CD4-positive, alpha-beta T cell (primary cell): ENCODE data around the gene APOB. TPM values are rescaled to one million over a fixed set of nuclear protein-coding genes. Genes with fewer than 3 reads are reported as not detected.

Experiments
- ATAC-seq: fragments of 200-7000 bp; cut with Tn5 transposase; one replicate; pipeline ENCODE4 v1.10.0; 2022; ENCODE audit warnings: mild to moderate bottlenecking; ENCODE audit not compliant: poor library complexity
- CTCF ChIA-PET: fragments of 350-600 bp; sonication (Branson Sonifier 250); formaldehyde crosslinking; loops from one replicate; lab custom pipeline; 2021; ENCODE audit warnings: antibody characterized with exemption, inconsistent platforms; lab: Charles Lee
- POLR2A ChIA-PET: fragments of 350-600 bp; sonication (Branson Sonifier 250); formaldehyde crosslinking; loops from one replicate; lab custom pipeline; 2021; ENCODE audit warnings: antibody characterized with exemption, inconsistent platforms; lab: Charles Lee
- DNase-seq, 14 experiments: peaks; one replicate each; pipeline ENCODE4 v3.0.0-alpha.2; 2013 to 2020; ENCODE audit warnings: mixed read lengths in 2 of 14
- H3K27ac ChIP-seq, 2 donors: one replicate each; pipeline versions ENCODE4 v1.5.1 to v1.7.0; 2013; ENCODE audit warnings: low read length in 2 of 2, low read depth in 1 of 2, mild to moderate bottlenecking in 1 of 2
- H3K27me3 ChIP-seq, 2 experiments: 1 replicate in 1 of 2; 2 replicates in 1 of 2; pipeline versions ENCODE4 v1.6.1 to v1.7.0; 2013; ENCODE audit warnings: low read length in 2 of 2, control low read depth in 1 of 2, mild to moderate bottlenecking in 1 of 2, moderate library complexity in 1 of 2; ENCODE audit not compliant: insufficient read depth in 2 of 2, control insufficient read depth in 1 of 2
- H3K36me3 ChIP-seq: one replicate; pipeline ENCODE4 v1.6.1; 2013; ENCODE audit warnings: low read length, control low read depth; ENCODE audit not compliant: insufficient read depth
- H3K4me1 ChIP-seq: one replicate; pipeline ENCODE4 v1.6.1; 2013; ENCODE audit warnings: low read length, control low read depth; ENCODE audit not compliant: insufficient read depth
- H3K4me3 ChIP-seq: one replicate; pipeline ENCODE4 v1.5.1; 2013; ENCODE audit warnings: mild to moderate bottlenecking, low read length, moderate library complexity
- H3K9me3 ChIP-seq, 2 experiments: 1 replicate in 1 of 2; 2 replicates in 1 of 2; pipeline versions ENCODE4 v1.6.1 to v1.7.0; 2013; ENCODE audit warnings: low read length in 2 of 2, mild to moderate bottlenecking in 2 of 2, control low read depth in 1 of 2, moderate library complexity in 1 of 2; ENCODE audit not compliant: control insufficient read depth in 1 of 2, insufficient read depth in 1 of 2
- H3K27ac Mint-ChIP-seq: one replicate; pipeline ENCODE4 v1.8.0; 2020; ENCODE audit warnings: mixed read lengths
- H3K27me3 Mint-ChIP-seq: one replicate; pipeline ENCODE4 v1.8.0; 2021; ENCODE audit warnings: mixed read lengths
- H3K36me3 Mint-ChIP-seq: one replicate; pipeline ENCODE4 v1.8.0; 2021; ENCODE audit warnings: low read depth, mixed read lengths
- H3K4me1 Mint-ChIP-seq: one replicate; pipeline ENCODE4 v1.8.0; 2021; ENCODE audit warnings: low read depth, mixed read lengths
- H3K4me3 Mint-ChIP-seq: one replicate; pipeline ENCODE4 v1.8.0; 2020; ENCODE audit warnings: mild to moderate bottlenecking, mixed read lengths
- H3K9me3 Mint-ChIP-seq: one replicate; pipeline ENCODE4 v1.8.0; 2020; ENCODE audit warnings: mixed read lengths
- intact Hi-C, 2 experiments: fragments of 100-400 bp; cut with DNase I in 1 of 2; cut with micrococcal nuclease in 1 of 2; formaldehyde crosslinking; loops; one replicate each; pipeline versions ENCODE4 v1.15.1 to v1.9.0; 2023 to 2025; cut with DNase I, micrococcal nuclease
- total RNA-seq, 174 experiments: library from RNA in 2 of 174; stranded (reverse) in 2 of 174; gene quantifications; one replicate each; pipeline ENCODE4 v1.2.3 and lab custom pipeline; 2021 to 2026
- TF ChIP-seq, protein P1 (sequence below): fragments of 200-600 bp; IDR thresholded peaks from one replicate; pipeline ENCODE4 v1.8.0; 2022; ENCODE audit warnings: antibody characterized with exemption, mild to moderate bottlenecking

The APOB gene
- total RNA-seq, 2 experiments from 2014 or later: not detected

DNA sequence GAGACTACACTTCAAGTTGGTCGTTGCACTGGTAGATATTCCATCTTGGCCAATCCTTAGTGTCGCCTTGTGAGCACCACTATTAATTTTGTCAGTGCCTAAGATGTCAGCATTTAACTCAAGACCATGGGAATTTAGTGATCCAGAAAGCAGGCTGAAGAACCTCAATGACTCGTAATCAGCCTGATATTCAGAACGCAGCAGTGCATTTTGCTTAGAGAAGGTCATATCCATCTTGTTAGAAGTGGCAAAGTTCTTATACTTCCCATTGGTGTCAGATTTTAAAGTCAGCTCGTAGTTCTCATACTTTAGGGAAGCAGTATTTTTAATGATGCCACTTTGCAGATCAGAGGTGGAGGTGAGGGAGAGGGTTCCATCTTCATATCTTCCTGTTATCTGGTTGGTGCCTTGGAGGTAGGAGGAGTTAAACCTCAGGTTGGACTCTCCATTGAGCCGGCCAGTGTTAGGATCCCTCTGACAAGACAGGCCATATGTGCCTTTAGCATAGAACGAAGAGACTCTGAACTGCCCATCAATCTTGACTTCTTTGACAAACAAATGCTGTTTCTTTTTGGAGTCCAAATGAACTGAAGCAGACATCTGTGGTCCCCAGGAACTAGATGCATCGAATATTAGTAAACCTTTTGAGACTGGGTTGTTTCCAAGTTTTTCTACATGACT lies 31.9 kb downstream of the APOB start:
- DNase-seq: no peak
- ChIA-PET CTCF (no interaction called here), POLR2A (no interaction called here)
- TF ChIP-seq, protein P1, sequence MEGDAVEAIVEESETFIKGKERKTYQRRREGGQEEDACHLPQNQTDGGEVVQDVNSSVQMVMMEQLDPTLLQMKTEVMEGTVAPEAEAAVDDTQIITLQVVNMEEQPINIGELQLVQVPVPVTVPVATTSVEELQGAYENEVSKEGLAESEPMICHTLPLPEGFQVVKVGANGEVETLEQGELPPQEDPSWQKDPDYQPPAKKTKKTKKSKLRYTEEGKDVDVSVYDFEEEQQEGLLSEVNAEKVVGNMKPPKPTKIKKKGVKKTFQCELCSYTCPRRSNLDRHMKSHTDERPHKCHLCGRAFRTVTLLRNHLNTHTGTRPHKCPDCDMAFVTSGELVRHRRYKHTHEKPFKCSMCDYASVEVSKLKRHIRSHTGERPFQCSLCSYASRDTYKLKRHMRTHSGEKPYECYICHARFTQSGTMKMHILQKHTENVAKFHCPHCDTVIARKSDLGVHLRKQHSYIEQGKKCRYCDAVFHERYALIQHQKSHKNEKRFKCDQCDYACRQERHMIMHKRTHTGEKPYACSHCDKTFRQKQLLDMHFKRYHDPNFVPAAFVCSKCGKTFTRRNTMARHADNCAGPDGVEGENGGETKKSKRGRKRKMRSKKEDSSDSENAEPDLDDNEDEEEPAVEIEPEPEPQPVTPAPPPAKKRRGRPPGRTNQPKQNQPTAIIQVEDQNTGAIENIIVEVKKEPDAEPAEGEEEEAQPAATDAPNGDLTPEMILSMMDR: no peak
- Histone ChIP-seq H3K9me3 (no peaks in the 10 kb centered on the region), H3K4me1 (no peaks in the 10 kb centered on the region), H3K4me3 (no peak overlapping the region), H3K27me3 (no peaks in the 10 kb centered on the region), H3K36me3 (no peaks in the 10 kb centered on the region), H3K27ac (no peak overlapping the region)
- no peak for ATAC-seq
- Mint-ChIP-seq H3K27ac (no peak overlapping the region), H3K4me1 (no peaks in the 10 kb centered on the region), H3K36me3 (no peaks in the 10 kb centered on the region), H3K27me3 (peaks cover 31% of the 10 kb centered on the region), H3K4me3 (no peak overlapping the region), H3K9me3 (no peaks in the 10 kb centered on the region)
- intact Hi-C loops: no loop called here

DNA sequence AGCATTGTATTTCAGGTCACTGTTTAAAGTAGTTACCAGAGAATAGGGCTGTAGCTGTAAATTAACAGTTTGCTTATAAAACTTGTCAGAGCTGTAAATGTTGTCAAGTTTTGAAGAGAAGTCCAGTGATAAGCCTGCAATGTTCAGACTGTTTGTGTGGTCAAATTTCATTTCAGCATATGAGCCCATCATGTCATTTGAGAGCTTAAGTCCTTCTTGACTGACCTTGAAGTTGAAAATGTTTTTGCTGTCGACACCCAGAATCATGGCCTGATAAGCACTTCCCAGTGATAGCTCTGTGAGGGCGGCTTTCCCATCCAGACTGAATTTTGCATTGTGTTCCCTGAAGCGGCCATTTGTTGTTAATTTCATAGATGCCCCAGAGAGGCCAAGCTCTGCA lies 32.4 kb downstream of the APOB start:
- intact Hi-C loops: no loop called here
- Histone ChIP-seq H3K36me3 (no peaks in the 10 kb centered on the region), H3K4me1 (no peaks in the 10 kb centered on the region), H3K4me3 (no peak overlapping the region), H3K27ac (no peak overlapping the region), H3K27me3 (no peaks in the 10 kb centered on the region), H3K9me3 (no peaks in the 10 kb centered on the region)
- TF ChIP-seq, protein P1: no peak
- Mint-ChIP-seq H3K27me3 (peaks cover 31% of the 10 kb centered on the region), H3K27ac (no peak overlapping the region), H3K36me3 (no peaks in the 10 kb centered on the region), H3K4me1 (no peaks in the 10 kb centered on the region), H3K4me3 (no peak overlapping the region), H3K9me3 (no peaks in the 10 kb centered on the region)
- POLR2A ChIA-PET: no interaction called here
- DNase-seq (no peak), ATAC-seq (no peak)
- CTCF ChIA-PET: no interaction called here

DNA sequence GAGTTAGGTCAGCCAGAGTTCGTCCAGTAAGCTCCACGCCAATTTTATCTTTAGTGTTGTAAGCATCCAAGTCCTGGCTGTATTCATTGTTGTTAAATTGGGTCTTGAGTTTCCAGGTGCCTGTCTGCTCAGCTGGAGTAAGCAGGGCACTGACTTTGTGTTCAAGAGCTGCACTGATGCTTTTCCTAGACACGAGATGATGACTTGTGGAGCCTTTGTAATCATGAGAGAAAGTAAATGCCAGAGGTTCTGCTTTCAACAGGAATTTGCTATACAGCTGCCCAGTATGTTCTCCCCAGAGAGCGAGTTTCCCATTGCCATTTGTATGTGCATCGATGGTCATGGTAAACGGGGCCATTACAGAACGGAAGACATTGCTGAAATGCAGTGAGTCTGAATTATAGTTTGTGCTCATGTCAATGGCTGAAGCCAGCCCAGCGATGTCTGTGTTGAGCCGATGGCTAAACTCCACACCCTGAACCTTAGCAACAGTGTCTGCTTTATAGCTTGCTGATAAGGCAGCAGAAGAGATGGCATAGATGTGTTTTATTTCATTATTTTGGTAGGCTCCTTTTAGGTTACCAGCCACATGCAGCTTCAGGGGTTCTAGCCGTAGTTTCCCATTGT lies 32.9 kb downstream of the APOB start:
- ChIA-PET CTCF (no interaction called here), POLR2A (no interaction called here)
- Histone ChIP-seq H3K36me3 (no peaks in the 10 kb centered on the region), H3K4me1 (no peaks in the 10 kb centered on the region), H3K27ac (no peak overlapping the region), H3K9me3 (no peaks in the 10 kb centered on the region), H3K4me3 (no peak overlapping the region), H3K27me3 (no peaks in the 10 kb centered on the region)
- DNase-seq: no peak
- TF ChIP-seq, protein P1: no peak
- H3K27ac Mint-ChIP-seq: no peak overlapping the region
- intact Hi-C loops: no loop called here
- peaks cover 31% of the 10 kb centered on the region for H3K27me3 Mint-ChIP-seq
- no peak for ATAC-seq
- no peaks in the 10 kb centered on the region for H3K4me1 Mint-ChIP-seq
- no peaks in the 10 kb centered on the region for H3K36me3 Mint-ChIP-seq
- no peaks in the 10 kb centered on the region for H3K9me3 Mint-ChIP-seq
- no peak overlapping the region for H3K4me3 Mint-ChIP-seq
